GM21786 (cell line): ENCODE results near the gene LKAAEAR1.
"Not testable (repeated sequence)": the region's sequence is repeated elsewhere in the genome, so short reads cannot be mapped to it uniquely, and the experiment has no call there.

Experiments used
- ATAC-seq: cut with Tn5 transposase; IDR thresholded peaks from one replicate; pipeline ENCODE4 v1.9.1; 2021; ENCODE audit not compliant: unreplicated experiment

Gene LKAAEAR1

GRCh38 chr20:64083804-64084684 is at the start of gene LKAAEAR1:
Gene LKAAEAR1, minus strand, starts transcription at chr20:64084398. Its CDS starts 179 bp downstream, at chr20:64084219.
- no peak for ATAC-seq

DNA sequence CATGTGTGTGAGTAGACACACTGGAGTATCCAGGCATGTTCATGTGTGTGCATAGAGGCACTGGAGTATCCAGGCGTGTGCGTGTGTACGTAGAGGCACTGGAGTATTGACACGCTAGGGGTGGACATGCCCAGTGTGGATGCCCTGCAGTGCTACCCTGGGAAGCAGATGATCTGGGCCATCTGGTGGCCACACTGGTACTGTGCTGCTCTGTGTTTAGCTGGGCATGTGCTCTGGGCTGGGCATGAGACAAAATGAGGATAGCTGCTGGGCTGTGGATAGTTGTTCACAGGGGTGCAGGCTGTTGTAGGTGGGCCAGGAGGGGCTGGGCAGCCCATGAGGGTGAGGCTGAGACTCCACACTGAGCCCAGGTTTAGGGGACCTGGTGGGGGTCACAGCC is 47.2 kb upstream of the LKAAEAR1 start:
- ATAC-seq = no peak

- ATAC-seq = no peak
These were observed 46.7 kb upstream of the LKAAEAR1 start for GRCh38 chr20:64130876-64131275.

- no peak for ATAC-seq
These were observed 46.1 kb upstream of the LKAAEAR1 start for GRCh38 chr20:64130271-64130670.

- no peak for ATAC-seq
These were observed 45.1 kb upstream of the LKAAEAR1 start for GRCh38 chr20:64129146-64129782.

DNA sequence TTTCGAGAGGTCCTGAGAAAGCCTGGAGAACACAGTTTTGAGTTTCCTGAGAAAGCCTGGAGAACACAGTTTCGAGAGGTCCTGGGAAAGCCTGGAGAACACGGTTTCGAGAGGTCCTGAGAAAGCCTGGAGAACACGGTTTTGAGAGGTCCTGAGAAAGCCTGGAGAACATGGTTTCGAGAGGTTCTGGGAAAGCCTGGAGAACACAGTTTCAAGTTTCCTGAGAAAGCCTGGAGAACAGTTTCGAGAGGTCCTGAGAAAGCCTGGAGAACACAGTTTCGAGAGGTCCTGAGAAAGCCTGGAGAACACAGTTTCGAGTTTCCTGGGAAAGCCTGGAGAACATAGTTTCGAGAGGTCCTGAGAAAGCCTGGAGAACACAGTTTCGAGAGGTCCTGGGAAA is 39.3 kb upstream of the LKAAEAR1 start:
- ATAC-seq = not testable (repeated sequence)

DNA sequence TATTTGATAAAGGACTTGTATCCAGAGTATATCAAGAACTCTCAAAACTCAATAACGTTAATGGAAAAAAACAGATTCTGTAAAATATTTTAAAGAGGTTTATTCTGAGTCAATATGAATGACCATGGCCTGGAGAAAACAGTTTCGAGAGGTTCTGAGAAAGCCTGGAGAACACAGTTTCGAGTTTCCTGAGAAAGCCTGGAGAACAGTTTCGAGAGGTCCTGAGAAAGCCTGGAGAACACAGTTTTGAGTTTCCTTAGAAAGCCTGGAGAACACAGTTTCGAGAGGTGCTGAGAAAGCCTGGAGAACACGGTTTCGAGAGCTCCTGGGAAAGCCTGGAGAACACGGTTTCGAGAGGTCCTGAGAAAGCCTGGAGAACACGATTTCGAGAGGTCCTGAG is 38.7 kb upstream of the LKAAEAR1 start:
- not testable (repeated sequence) for ATAC-seq

DNA sequence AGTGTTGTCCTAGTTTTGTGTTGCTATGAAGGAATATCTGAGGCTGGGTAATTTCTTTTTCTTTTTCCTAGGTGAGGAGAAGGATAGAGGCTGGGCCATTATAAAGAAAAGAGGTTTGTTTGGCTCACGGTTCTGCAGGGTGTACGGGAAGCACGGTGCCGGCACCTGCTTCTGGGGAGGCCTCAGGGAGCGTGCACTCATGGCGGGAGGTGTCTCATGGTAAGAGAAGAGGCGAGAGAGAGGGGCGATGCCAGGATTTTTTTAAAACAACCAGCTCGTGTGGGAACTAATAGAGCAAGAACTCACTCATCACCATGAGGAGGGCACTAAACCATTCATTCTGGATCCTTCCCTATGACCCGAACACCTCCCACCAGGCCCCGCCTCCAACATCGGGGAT is 37.4 kb upstream of the LKAAEAR1 start:
- ATAC-seq = no peak

DNA sequence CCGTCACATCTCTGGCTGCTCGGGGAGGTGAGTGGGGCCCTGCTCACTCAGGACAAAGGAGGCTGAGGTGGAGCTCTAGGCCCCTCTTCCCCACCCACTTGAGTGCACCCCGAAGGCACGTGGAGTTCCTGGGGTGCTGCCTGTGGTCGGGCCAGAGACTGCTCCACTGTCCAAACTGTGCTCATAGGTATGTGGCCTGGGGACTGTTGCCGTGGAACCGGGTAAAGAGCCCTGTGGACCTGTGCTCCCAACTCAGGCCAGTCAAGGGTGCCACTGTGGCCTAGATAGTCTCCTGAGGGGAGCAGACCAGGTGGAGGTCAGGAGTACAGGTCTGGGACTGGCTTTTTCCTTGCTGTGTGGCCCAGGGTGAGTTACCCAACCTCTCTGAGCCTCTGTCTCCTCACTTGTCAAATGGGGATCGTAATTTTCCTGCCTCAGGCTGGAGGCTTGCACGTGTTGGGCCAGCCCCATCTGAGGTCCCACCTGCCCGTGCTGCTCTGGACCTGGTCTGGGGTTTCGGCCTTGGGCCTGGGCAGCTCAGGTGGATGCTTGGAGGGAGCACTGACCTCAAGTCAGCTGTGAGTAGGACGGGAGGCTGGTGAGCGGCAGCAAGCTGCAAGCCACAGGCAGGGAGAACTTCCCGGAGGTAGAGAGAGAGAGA is 35.6 kb upstream of the LKAAEAR1 start:
- ATAC-seq = no peak

- no peak for ATAC-seq
These were observed 35.1 kb upstream of the LKAAEAR1 start for GRCh38 chr20:64119301-64119680.

DNA sequence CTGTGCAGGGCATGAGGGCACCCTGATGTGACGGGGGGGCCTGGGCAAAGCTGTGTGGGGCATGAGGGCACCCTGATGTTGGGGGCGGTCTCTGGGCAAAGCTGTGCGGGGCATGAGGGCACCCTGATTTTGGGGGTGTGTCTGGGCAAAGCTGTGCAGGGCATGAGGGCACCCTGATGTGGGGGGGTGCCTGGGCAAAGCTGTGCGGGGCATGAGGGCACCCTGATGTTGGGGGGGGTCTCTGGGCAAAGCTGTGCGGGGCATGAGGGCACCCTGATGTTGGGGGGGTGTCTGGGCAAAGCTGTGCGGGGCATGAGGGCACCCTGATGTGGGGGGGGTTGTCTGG is 33.2 kb upstream of the LKAAEAR1 start:
- ATAC-seq = not testable (repeated sequence)

- ATAC-seq = no peak
These were observed 32.6 kb upstream of the LKAAEAR1 start for GRCh38 chr20:64116541-64117431.

- no peak for ATAC-seq
These were observed 31.8 kb upstream of the LKAAEAR1 start for GRCh38 chr20:64116016-64116415.

GRCh38 chr20:64115171-64115911 is 31.1 kb upstream of the LKAAEAR1 start:
- no peak for ATAC-seq

- no peak for ATAC-seq
These were observed 30.3 kb upstream of the LKAAEAR1 start for GRCh38 chr20:64114356-64114971.

- ATAC-seq = no peak
These were observed 29.7 kb upstream of the LKAAEAR1 start for GRCh38 chr20:64113796-64114355.

- no peak for ATAC-seq
These were observed 29.2 kb upstream of the LKAAEAR1 start for GRCh38 chr20:64113444-64113775.

DNA sequence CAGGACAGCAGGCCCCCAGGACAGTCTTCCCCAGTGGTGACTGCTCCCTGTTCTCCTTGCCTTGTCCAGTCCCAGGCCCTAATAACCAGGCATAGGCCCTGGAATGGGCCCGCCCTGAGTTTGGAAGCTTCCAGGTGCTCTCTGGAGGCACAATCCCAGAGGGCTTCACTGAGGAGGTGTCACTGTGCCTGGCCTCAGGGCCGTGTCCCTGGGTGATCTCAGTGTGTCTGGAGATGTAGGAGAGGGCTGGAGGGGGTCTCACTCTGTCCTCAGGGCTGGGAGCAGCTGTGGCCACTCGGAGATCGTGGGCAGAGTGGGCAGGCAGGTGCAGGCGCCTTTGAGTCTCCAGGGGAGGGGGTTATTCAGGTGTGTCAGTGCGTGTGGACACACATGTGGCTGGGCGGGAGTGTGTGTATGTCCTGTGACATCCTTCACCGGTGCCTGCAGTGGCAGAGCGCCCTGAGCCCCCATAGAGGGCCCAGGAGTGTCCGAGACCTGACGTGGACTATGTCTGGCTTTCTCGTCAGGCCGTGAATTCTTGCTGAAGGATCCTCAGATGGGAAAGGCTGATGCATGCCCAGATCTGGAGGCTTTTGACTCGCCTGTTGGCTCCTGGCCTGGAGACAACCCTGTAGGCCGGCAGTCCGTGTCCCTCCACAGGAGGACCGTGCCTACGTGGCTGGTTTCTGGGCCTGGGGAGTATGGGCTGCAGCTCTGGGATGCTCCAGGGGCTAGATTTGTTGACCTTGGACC is 28.7 kb upstream of the LKAAEAR1 start:
- no peak for ATAC-seq
